Activated CD4-positive, alpha-beta T cell treated with anti-CD3 and anti-CD28 coated beads, Interleukin-2, Interleukin-6, amounts not matched to agents 100 ng/mL and 50 ng/mL, durations not matched to agents 16 hours and 8 hours (primary cell): ENCODE measurements around the gene GBX2.
"Not testable (repeated sequence)": the region's sequence is repeated elsewhere in the genome, so short reads cannot be mapped to it uniquely, and the experiment has no call there.

Experiments
- DNase-seq: peaks from one replicate; pipeline ENCODE4 v3.0.0-alpha.2; 2020

Gene GBX2

DNA sequence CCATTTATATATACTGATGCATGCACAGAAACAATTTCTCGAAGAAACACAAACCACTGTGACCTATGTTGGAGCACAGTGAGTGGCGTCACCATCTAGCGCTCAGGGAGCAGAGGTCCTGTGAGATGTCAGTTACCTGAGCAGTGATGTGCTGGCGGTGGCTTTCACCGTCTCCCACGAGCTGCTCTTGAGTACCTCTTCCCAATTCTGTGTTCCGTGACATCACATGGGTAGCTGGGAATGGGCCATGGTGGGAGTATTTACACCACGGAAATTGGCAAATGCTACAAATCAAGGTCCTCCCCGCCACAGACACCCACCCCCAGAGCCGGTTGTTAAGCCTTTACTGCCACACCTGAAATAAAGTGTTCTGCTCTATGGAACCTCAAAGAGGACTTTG, 24.4 kb downstream of the GBX2 start:
- no peak for DNase-seq

DNA sequence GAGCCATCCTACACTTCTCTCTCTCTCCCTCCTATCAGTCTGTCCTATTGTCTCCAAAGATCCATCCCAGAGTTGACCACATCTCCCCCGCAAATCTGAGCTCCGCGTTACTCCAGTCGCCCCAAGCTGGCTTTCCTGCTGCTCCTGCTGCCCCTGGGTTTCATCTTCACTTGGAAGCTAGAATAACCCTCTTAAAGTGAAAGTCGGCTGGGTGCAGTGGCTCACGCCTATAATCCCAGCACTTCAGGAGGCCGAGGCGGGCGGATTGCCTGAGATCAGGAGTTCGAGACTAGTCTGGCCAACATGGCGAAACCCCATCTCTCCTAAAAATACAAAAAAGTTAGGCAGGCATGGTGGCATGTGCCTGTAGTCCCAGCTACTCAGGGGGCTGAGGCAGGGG, 26.6 kb downstream of the GBX2 start:
- DNase-seq = not testable (repeated sequence)

DNA sequence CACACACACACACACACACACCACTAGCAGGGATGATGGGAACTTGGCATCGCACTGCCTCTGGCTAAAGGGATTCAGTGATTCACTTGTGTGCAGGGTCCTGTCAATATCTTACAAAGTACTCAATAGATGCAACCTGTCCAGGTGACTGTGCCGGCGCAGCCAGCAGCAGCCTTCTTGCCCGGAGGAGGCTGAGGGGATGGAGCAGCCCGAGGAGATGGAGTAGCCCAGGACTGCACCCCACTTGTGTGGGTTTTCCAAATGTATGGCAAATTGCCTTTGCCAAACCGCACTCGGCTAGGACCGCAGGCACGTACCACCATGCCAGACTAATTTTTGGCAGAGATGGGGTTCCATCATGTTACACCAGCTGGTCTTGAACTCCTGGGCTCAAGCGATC, 31.1 kb downstream of the GBX2 start:
- no peak for DNase-seq

DNA sequence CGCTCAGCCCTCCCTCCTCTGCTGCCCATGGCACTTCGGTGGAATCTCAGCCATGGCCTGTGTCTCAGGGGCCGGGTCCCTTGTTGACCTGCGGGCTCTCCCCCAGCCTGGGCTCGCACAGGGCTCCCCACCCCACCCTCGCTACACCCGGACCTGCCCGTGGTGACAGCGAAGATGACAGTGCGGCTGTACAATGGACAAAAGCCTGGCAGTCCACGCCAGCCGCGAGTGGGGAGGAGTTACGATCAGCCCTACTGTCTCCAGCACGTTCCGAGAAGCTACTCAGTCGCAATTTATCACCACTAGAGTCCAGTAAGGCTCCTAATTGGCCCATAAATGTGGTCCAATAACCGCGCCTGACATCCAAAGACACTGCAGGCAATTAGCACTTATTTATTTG, 31.6 kb downstream of the GBX2 start:
- DNase-seq = no peak

DNA sequence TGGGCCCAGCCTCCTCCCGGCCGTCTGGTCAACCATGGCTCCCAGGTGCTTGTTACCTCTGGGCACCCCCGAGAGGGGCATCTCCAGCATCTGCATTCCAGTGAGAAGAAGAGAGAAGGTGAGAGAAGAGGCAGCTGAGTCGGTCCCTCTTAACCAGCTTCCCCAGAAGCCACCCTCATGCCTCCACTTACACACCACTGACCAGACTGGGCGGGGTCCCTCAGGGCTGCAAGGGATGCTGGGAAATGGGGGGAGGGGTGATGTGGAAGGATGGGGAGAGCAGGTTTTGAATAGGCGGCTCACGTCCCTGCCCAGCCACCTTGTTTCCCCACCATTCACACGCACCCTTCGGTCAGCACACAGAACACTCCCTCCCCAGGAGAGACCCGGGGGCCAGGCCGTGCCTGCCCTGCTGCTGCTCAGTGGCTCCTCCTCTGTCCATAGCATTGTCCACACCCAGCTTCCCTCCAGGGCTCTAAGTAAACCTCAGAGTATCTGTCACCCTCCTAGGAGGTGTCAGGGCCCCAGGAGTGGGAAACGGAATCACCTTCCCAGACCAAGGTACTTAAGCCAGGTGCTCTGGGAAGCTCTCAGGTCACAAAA, 34.7 kb downstream of the GBX2 start:
- no peak for DNase-seq

DNA sequence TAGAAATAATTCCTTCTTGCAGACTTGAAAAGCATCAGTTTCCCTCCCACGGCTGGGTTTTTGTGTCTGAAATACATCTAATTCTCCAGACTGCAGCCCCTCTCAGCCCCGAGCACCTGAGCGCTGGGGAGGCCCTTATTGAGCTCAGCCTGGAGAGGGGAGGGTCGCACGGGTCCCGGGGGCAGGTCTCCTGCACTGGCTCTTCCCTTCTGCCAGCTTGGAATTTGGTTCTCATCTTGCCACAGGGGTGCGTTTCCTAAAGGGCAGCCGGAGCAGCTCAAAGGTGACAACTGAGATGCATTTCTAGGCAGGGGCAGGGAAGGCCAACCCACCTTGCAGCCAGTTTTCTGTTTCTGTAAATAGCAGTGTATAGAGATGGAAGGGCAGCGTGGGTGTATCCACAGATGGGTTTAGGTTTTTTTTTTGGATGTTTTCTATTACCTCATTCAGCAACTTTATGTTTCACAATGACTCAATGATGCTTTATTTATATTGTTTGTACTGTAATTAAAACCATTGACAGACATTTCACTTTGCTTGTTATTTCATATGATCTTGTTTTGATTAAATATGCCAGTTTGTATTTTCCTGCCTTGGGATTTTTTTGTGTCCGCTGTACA, 37.0 kb downstream of the GBX2 start:
- no peak for DNase-seq

DNA sequence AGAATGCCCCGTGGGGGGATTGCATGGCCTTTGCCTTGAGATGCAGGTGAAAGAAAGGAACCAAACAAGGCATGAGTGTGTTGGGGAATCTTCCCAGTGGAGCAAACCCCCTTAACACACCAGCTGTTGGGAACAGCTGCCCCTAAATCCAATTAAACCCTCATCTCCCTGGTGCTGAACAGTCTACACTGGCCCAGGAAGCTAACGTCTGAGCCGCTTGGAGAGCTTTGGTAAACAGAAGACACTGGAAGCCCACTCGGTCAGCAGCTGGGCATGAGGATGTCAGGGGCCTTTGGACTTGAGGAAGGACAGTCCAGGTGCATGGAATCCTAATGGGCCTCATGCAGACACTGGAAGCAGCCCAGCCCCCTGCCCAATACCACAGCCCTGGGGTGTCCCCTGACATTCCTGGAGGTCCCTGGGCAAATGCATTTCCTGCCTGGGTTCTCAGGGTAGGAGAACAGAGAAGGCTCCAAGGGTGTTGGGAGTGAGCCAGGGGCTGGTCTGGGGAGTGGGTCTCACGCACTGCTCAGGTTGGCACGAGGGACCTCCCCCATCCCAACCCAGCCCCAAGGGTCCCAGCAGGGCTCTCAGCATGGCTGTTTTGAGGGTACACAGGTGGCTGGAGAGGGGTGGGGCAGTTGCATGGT, 37.7 kb downstream of the GBX2 start:
- no peak for DNase-seq

DNA sequence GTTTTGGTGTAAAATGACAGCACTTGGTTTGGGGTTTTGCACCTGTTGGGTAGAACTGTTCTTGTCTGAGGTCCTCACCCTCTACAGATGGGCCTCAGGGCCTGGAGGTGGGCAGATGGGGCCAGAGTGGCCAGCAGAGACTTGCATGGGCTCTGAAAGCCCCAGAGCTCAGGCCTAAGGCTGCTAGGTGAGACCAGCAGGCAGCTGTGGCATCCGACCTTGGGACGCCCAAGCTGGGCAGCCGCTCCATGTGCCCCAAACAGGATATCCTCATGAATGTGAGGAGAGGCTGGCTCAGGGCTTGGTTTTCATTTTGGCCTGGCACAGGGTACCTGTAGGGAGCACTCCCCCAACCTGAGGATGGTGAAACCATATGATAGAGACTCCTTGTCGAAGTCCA, 38.3 kb downstream of the GBX2 start:
- no peak for DNase-seq

DNA sequence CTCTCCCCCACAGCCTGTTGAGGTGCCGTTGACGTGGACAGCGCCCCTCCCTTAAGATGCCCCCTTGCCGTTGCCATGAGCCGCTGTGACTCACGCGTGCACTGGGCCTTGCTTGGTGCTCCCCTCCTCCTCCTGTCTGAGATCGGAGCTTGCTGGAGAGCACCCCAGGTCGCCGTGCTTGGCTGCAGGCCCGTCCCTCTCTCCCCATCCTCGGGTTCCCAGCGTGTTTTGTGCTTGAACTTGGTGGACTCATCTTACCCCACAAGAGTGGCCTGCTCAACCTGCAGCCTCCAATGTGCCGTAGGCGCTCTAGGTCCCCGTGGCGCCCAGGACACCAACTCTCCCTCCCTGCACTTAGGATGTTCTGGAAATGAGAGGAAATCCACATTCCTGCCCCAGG, 39.9 kb downstream of the GBX2 start:
- no peak for DNase-seq

DNA sequence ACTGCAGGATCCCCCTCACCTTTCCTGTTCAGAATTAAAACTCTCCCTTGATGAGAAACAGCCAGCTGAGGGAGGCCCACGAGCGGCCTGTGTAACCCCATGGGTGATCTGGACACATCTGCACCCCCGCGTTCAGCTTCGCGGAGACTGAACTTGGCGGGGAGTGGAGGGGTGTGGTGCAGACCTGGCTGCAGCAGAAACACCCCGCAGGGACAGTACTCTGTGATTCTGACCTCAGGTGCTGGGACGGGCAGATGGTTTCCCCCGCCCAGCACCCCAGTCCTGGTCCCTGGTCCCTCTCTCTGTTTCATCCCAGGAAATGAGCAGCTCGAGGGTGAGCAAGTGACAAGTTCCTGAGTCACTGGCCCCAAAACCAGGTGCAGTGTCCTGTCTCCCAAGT, 41.2 kb downstream of the GBX2 start:
- no peak for DNase-seq

DNA sequence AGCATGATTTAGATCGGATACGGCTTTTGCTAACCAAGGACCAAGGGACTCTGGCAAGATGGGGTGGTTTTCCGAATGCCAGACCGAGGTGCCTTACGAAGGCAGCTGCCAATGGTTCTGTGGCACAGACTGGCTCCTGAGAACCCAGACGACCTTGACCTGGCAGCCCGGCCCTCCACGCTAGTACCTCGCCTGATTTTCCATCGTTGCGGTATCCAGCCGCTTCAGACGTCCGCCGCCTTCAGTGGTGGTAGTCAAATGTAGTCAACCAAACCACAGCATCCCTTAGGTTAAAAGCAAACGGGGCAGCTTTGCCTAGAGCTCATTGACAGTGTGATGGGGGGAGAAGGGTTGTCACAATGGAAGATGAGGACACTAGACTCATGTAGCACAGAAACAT, 42.6 kb downstream of the GBX2 start:
- no peak for DNase-seq

DNA sequence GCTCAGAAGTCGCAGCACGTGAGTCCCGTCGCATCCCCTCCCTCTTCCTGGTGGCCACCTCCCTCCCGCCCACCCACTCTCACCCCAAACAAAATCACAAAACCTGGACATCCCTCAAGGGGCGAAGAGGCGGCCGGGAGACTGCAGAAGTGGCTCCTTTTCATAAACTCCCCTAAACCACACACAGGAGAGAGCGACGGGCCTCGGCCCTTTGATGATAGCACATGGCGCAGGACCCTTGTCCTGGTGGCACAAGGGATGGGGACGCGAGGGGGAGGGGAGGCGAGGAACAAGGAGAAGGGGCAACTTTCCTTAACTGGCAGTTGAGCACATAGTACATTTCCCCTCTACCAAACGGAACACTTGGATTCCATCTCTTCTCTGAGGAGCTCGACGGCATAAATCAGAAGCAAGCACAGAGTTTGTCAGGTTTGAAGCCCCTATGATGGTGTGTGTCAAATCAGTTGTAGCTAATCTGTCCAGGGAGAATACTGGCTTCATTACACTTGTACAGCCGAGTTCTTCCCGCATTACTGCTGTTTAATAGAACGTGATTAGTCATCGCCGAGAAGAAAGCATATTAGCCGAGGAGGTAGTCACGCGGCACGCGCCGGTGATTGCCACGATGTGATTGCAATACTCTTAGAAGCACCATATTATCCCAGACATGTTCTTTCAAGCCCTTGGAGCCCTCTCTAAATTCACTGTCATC, 43.8 kb downstream of the GBX2 start:
- DNase-seq = no peak

DNA sequence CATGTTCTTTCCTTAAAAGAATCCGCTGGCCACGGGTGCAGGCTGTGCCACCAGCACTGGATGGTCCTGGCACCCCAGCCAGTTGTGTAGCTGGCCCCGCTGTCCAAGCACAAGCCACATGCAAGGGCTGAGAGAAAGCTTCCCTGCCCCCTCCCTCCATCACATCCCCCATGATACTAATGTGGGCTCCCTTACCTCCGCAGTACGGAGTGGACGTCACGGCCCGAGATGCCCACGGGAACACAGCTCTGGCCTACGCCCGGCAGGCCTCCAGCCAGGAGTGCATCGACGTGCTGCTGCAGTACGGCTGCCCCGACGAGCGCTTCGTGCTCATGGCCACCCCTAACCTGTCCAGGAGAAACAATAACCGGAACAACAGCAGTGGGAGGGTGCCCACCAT, 44.5 kb downstream of the GBX2 start:
- no peak for DNase-seq

DNA sequence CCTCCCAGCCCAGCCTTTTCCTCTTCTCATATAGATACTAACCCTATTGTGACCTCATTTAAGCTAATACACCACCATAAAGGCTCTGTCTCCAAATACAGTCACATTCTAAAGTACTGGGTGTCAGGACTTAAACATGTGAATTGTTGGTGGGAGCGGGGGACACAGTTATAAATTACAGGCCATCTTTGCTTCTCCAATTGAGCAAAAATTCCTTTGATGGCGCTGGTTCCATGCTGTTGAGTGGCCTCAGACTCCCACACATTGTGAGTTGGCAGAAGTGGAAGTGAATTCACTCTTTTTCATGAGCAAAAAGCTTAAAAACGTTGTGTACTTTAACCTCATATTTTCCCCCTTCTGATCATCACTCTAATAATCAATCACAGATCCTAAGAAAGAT, 46.0 kb downstream of the GBX2 start:
- no peak for DNase-seq

DNA sequence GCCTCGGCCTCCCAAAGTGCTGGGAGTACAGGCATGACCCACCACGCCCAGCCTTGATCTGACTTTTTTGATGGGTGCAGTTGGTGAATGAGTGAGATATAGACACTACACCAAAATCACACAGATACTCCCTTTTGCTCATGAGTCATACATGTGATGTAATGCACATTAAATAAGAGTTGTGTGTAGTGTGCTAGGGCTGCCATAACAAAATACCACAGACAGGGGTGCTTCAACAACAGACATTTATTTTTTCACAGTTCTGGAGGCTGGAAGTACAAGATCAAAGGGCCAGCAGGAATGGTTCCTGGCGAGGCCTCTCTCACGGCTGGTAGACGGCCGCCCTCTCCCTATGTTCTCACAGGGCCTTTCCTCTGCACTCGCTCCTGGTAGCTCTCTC, 46.6 kb downstream of the GBX2 start:
- DNase-seq = no peak

DNA sequence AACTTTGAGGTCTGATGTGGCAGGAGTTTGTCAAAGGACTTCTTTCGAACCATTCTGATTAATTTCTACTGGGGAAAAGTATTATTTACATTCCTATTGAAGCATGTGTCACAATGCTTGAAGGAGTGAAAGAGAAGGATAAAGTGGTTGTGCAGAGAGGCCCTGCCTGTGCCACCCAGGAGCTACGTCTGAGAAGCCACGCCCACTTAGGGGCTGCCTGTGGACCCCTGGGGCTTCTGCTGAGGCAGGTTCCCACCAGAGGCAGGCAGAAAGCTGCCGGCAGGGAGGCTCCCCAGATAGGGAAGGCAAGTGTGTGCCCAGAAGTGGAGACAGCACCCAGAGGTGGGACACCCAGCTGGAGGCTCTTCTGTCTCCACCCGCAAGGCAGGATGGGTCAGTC, 47.4 kb downstream of the GBX2 start:
- DNase-seq = no peak

DNA sequence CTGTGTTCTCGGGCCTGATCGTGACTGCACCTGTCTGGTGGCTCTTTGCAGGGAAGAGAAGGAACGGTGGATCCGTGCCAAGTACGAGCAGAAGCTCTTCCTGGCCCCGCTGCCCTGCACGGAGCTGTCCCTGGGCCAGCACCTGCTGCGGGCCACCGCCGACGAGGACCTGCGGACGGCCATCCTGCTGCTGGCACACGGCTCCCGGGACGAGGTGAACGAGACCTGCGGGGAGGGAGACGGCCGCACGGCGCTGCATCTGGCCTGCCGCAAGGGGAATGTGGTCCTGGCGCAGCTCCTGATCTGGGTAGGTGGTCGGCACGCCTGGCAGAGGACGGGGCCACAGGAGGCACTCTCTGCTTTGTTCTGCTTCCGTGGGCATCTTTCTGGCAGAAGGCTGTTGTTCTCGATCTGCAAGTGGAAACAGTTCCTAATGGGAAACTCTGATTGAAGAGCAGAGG, 48.0 kb downstream of the GBX2 start:
- DNase-seq = no peak

DNA sequence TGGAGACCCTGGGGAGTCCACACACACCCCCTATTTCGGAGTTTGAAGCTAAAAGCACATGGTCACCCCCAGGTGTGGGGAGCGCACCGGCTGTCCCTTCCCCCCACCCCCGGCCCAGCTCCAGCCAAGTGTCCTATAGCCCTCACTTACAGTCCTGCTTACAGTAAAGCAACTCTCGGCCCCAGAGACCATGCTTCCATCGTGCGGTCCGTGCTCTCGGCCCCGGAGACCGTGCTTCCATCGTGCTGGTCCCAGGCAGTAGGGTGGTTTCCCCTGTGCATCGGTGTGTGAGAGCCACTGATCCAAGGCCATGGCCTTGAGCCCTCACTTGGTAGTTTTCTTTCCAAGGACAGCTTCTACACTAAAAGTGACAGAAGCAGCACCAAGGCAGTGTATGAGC, 48.7 kb downstream of the GBX2 start:
- no peak for DNase-seq

DNA sequence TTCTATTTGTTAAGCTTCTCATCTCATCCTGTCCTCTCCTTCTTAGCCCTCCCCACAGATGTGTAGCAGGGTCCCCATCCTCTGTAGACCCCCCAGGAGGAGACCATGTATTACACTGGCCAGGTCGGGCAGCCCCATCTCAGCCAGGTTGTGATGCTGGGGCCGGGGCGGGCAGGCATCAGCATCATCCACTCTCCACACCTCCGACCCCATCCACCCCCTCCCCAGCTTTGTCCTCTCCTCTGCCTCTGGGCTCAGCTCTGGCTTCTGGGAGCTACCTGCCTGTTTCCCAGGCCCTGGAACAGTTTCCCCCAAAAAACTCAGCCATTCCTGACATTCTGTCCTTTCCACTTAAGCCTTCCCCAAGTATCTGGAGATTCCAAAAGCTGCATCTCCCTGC, 49.2 kb downstream of the GBX2 start:
- no peak for DNase-seq

DNA sequence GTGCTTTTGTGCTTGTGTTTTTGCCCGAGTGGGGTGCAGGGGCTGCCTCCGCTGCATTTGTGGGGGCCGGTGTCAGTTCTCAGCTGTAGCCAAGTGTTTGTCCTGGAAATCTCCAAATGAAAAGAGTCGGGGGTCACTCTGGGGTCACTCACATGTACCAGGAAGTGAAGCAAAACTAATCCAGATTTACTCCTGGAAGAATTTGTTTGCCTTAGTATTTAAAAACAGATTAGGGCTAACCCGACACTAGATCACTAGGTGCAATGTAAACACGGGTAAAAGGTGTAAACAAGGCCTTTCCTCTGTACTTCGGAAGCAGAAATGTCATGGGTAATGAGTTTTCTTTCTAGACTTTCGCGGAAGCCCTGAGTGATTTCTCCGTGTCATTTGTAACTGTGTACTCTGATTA, 50.3 kb downstream of the GBX2 start:
- DNase-seq = no peak

DNA sequence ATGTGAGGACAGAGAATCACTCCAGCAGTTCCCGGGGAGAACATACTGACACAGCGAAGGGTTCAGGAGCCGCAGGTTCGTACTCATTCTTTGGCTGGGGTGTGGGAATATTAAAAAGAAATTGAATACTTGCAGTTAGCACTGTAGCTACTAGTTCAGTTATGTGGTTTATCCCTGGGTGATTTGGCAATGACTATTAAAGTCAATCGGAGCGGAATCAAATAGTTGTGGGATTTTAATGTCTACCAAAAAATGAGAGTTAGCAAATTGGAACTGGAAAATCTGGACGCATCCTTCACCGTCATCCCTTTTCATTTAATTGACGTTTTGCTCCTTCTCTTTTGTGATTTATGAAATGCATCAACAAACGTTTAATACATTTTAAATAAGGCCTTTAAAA, 50.8 kb downstream of the GBX2 start:
- DNase-seq = no peak
